Fibroblast of the aortic adventitia (primary cell): ENCODE measurements around the gene CDK5RAP1. TPM values are rescaled to one million over a fixed set of nuclear protein-coding genes. Genes with fewer than 3 reads are reported as not detected.

Source experiments
- DNase-seq: peaks from one replicate; pipeline ENCODE4 v3.0.0-alpha.2; 2010; ENCODE audit warnings: low read depth
- H3K4me3 ChIP-seq: 2 replicates; pipeline ENCODE4 v1.5.1; 2011; ENCODE audit warnings: low read depth, mild to moderate bottlenecking, control low read depth, low read length, moderate library complexity
- total RNA-seq: library from RNA; depleted of rRNA; stranded (reverse); fragments of >200 nt; gene quantifications from 2 replicates; pipeline ENCODE4 v1.2.3, GENCODE V29; 2012; ENCODE audit warnings: low replicate concordance
- TF ChIP-seq, protein P1 (sequence below): IDR thresholded peaks from 2 replicates; pipeline ENCODE4 v1.5.1; 2011; ENCODE audit warnings: mild to moderate bottlenecking, low read length, control low read depth, inconsistent platforms; ENCODE audit not compliant: insufficient read depth

The CDK5RAP1 gene
- total RNA-seq, 1 donor = 14.8 TPM

DNA sequence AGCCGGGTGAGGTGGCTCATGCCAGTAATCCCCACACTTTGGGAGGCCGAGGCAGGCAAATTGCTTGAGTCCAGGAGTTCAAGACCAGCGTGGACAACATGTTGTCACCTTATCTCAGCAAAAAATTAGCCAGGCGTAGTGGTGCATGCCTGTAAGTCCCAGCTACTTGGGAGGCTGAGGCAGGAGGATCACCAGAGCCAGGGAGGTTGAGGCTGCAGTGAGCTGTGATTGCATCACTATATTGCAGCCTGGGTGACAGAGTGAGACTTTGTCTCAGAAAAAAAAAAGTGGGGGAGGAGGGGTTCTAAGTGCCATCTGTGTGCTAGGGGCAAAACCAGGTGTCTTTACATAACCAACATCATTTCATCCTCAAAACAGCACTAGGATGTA is 48.3 kb downstream of the CDK5RAP1 start:
- no peak for DNase-seq
- TF ChIP-seq, protein P1, sequence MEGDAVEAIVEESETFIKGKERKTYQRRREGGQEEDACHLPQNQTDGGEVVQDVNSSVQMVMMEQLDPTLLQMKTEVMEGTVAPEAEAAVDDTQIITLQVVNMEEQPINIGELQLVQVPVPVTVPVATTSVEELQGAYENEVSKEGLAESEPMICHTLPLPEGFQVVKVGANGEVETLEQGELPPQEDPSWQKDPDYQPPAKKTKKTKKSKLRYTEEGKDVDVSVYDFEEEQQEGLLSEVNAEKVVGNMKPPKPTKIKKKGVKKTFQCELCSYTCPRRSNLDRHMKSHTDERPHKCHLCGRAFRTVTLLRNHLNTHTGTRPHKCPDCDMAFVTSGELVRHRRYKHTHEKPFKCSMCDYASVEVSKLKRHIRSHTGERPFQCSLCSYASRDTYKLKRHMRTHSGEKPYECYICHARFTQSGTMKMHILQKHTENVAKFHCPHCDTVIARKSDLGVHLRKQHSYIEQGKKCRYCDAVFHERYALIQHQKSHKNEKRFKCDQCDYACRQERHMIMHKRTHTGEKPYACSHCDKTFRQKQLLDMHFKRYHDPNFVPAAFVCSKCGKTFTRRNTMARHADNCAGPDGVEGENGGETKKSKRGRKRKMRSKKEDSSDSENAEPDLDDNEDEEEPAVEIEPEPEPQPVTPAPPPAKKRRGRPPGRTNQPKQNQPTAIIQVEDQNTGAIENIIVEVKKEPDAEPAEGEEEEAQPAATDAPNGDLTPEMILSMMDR = no peak
- H3K4me3 ChIP-seq = no peak overlapping the region

DNA sequence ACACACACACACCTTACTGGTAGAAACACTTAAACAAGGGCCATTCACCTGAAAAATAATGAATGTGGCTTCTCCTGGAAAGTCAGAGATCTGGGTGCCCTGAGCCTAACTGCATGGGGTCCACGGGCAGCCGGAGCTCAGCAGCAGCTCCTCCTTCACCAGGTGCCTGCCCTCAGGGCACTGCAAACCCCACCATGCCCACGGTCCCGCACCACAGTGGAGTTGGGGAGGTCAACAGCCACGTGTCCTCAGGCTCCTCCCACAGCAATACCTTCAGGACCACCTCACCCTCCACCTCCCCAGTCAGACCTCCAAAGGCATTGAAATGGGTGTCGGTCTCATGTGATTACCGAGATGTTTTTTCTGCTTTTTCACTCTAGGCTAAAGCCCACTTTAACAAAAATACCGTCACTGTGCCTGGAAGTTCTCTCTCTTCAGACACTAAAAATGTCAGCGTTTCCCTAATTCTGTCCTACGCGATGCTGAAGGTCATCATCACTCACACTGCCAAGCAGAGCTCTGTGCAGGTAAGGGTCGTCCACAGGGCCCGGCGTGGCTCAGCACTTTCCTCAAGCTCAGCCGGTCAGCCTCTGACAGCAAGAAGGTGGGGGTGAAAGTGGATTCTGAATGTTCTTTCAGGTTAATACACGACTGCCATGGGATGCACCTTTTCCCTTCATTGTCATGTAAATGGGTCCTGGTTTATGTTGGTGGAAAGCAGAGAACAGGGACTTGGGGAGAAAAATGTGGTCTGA is 48.9 kb downstream of the CDK5RAP1 start:
- TF ChIP-seq, protein P1 = no peak
- no peak overlapping the region for H3K4me3 ChIP-seq
- no peak for DNase-seq

DNA sequence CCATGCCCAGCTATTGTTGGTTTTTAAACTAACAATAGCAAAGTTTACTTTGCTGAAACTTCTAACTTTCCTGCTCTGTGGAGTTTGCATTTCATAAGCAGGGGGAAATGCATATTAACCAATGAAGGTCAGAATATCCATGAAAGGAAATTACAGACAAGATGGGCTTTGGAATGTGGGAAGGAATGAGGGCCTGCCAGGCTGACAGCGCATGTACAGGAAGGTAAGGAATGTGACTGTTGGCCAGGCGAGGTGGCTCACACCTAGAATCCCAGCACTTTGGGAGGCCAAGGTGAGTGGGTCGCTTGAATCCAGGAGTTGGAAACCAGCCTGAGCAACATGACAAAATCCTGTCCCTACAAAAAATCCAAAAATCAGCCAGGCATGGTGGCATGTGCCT is 49.6 kb downstream of the CDK5RAP1 start:
- H3K4me3 ChIP-seq = no peak overlapping the region
- DNase-seq = no peak
- TF ChIP-seq, protein P1 = no peak

DNA sequence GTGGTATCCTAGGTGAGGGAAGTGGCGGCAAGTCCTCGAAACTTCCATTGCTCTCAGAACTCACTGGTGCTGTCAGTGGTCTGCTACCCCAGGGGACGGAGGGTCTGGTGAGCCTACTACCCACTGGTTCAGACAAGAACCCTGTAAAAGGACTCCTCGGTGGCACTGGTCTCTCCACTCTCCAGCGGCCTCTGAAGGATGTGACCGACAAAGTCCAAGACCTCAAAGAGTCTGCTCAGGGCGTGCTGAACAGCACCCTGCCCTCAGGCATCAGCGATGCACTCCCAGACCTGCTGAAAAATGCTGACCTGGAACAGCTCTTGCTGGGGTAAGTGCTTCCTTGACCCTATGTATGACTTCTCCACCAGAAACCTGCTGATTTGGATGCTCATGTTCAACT is 51.8 kb downstream of the CDK5RAP1 start:
- H3K4me3 ChIP-seq = no peak overlapping the region
- TF ChIP-seq, protein P1 = no peak
- DNase-seq = no peak

DNA sequence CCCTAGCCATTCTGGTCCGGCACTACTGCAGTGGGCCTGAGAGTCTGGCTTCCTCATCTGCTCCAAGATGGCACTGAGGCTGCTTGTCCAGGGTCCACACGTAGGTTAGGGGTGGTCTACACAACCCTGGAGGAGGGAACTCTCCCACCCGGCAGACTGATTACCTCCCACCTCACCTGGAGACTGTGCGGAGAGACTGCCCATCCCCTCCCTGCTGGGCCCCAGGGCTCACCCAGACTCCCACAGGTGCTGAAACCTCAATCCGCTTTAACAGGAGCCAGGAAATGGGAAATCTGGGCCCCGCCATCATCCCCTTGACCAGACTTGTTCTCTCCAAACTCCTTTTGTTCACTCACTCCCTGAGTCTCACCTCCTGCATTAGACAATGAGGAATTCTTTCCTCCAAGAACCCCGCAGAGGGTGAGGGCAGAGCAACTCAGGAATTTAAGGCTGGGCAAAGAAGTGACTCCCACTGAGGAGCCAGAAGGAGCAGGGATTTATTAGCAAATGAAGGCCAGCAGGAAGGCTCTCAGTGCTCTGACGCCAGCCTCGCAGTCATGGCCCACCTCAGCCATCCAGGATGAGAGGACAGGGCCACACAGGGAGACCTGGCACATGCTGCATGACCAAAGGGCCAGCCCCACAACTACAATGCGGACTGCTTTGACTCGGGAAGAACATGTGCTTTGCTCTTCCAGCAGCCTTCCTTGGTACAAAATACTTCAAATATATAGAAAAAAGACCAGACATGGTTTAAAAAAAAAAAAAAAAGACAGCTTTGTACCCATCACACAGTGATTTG is 53.0 kb downstream of the CDK5RAP1 start:
- DNase-seq = no peak
- H3K4me3 ChIP-seq = no peak overlapping the region
- TF ChIP-seq, protein P1 = no peak

DNA sequence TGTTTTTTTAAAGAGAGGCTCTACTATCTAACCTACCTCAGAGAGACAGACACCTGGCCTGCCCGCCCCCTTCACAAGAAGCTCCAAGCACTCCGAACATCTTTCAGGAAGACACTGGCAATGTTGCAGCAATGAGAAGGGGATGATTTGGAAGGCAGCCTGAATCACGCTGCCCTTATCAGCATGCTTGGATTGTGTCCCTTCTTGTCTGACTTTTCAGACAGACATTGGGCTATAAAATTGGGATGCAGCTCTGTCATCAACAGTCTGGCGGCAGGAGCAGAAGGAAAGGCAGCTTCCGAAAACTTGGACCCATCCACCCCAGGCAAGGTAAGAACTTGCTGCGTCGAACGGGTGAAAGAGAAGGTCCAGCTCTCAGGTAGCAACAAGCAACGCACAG is 56.0 kb downstream of the CDK5RAP1 start:
- no peak for DNase-seq
- TF ChIP-seq, protein P1 = no peak

More for the DNA sequence above, 56.0 kb downstream of the CDK5RAP1 start:
- H3K4me3 ChIP-seq = no peak overlapping the region
